Measurements from ENCODE around the gene ADD1.
"Not testable (repeated sequence)": the region's sequence is repeated elsewhere in the genome, so short reads cannot be mapped to it uniquely, and the experiment has no call there.

ADD1 gene

DNA sequence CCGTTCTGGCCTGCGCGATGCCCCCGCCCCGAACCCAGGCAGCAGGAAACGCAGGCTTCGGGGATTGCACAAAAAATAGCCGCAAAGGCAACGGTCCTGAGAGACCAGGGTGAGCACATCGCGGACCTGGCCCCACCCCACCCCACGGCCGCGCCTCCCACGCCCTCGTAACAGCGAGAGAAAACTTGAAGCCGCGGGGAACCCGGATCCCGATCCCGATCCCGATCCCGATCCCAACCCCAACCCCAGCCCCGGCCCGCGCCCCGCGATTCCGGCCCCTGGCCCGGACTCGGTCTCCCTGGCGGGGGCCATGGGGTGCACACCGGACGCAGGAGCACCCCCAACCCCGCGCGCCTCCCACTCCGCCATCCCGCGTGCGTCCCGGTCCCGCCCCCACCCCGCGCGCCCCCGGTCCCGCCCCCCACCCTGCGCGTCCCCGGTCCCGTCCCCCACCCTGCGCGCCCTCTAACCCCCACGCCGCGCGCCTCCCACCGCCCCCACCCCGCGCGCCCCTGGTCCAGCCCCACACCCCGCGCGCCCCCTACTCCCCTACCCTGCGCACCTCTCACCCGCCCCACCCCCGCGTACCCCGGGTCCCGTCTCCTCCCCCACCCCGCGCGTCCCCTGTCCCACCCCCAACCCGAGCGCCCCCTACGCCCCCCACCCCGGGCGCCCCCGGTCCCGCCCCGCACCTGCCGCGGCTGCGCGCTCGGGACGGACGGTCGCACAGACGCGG is 90.6 kb downstream of the ADD1 start:
- no peak for DNase-seq (ENCODE audit: low read depth)

GRCh38 chr4:2934813-2935761 is 91.4 kb downstream of the ADD1 start:
- DNase-seq (ENCODE audit: low read depth): peak; percentile 95

DNA sequence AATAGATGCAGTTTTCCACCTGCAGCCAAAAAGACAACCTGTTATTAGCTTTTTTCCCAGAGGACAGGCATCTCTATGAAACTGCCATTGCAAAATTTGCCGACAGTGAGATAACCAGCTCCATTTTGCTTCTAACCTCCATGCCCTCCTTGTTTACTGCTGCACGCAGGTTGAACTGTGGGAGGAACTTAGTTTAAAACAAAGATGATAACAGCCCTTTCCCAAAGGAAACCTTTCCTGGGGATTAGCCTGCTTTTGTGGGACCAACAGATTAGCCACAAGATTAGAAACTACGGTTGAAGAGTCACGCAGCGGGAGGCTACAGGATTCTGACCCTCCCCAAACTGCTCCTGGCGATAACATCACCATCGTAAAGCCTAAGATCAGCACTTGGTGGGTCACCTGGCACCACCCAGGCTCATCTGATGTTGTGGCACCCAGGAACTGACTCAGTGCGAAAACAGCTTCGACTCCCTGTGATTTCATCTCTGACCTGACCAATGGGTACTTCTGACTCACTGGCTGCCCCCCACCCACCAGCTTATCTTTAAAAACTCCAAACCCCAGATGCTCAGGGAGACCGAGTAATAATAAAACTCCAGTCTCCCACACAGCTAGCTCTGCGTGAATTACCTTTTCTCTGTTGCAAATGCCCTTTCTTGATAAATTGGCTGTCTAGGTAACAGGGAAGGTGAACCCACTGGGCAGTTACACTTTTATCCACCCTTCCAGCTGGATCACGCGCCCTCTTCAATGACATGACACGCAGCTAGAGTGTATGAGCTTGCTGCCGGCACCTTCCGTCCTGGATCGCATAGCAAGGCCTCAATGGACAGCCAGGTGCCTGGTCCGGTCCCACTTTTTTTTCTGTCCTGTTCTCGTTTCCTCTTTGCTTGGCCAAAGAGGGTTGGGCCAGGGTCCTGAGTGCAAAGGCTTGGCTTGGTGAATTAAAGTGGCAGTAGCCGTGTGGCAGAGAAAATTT is 92.4 kb downstream of the ADD1 start:
- DNase-seq (ENCODE audit: low read depth): peak; percentile 68

DNA sequence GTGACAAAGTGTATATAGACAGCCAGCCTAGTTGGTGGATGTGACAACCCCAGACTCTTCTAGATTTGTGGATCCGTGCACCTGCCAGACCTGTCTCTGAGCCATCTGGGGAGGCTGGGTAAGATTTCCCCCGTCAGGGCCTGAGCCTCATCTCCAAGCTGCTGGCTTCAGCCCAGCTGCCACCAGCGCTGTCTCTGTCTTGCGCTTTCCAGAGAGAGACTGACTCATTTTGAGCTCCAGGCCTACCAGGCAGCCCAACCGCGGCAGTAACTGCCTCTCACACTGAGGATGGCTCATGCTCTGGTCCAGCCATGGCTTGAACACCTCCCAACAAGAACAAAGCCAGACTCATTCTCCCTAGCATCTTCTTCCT is 93.1 kb downstream of the ADD1 start:
- no peak for DNase-seq (ENCODE audit: low read depth)

GRCh38 chr4:2937146-2937857 is 93.7 kb downstream of the ADD1 start:
- no peak for DNase-seq (ENCODE audit: low read depth)

GRCh38 chr4:2937986-2938385 is 94.3 kb downstream of the ADD1 start:
- no peak for DNase-seq (ENCODE audit: low read depth)

- not testable (repeated sequence) for DNase-seq (ENCODE audit: low read depth)
These were observed 94.8 kb downstream of the ADD1 start for GRCh38 chr4:2938411-2938810.

DNA sequence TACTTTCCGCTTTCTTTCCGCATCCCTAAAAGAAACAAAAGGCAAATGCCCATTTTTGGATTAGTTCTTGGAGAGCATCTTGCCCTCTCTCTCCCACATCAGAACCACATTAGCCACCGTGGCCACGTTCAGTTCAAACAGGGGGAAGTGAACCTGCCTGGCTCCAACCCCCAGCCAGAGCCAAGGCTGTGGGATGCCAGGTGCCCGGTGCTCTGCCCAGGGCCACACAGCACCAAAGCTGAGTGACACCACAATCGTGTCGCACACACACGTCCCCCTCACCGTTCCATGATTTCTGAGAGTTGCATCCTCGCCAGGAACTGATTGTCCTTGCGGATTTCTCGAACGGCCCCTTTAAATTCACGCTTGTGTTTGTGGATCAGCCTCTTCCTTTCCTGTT is 95.3 kb downstream of the ADD1 start:
- no peak for DNase-seq (ENCODE audit: low read depth)

GRCh38 chr4:2939383-2940243 is 96.0 kb downstream of the ADD1 start:
- DNase-seq (ENCODE audit: low read depth): no peak

GRCh38 chr4:2940267-2941137 is 96.9 kb downstream of the ADD1 start:
- no peak for DNase-seq (ENCODE audit: low read depth)

- no peak for DNase-seq (ENCODE audit: low read depth)
These were observed 97.7 kb downstream of the ADD1 start for GRCh38 chr4:2941138-2942036.

DNA sequence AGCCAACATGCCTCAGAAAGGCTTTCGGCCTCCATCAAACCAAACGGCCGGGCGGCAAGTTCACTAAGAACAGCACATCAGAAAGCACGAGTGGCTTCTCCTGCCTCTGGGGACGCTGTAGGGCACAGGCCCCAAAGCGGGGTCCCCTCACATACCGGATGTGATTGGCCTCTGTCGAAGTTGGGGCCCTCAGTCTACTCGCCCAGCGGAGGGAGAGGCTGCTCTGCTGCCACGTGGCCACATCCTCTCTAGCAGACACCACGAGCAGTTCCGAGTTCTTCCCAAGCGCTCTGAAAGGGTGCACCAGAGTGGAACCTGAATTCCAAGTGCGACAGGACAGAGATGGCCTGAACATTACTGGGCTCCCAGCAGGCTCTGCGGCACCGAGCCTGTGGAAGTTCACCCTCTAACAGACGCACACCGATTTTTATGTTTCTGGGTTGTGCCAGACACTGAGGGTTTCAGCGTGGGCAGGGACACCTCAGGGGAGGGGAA is 98.4 kb downstream of the ADD1 start:
- no peak for DNase-seq (ENCODE audit: low read depth)

- DNase-seq (ENCODE audit: low read depth): no peak
These were observed 99.1 kb downstream of the ADD1 start for GRCh38 chr4:2942532-2943363.

DNA sequence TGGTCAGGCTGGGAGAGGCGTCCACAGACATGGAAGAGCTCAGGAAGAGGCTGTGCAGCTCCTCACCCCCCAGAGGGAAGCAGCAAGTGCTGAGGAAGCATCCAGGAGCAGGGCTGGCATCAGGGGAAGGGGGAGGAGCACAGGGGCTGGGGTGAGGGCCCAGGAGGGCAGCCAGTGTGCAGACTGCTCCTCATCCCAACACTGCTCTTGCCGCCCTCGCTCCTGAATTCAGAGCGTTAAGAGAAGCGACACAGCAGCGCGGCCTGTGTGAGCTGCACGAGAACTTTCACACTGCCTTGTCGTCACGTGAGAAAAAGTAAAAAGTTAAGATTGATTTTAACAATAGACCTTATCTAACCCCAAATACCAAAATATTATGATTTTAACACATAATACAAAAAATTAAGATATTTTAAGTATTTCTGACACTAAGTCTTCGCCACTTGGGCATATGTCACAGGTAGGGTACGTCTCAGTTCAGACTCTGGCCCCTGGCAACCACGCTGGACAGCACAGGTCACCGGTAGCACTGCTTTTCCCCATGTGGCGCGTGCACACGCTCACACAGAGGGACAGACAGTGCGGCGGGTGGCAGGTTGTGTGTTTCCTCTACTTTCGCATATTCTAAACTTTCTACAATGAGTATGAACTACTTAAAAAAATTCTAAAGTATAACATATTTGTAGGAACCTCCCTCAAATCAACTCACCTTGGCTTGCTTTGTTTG is 99.9 kb downstream of the ADD1 start:
- no peak for DNase-seq (ENCODE audit: low read depth)

DNA sequence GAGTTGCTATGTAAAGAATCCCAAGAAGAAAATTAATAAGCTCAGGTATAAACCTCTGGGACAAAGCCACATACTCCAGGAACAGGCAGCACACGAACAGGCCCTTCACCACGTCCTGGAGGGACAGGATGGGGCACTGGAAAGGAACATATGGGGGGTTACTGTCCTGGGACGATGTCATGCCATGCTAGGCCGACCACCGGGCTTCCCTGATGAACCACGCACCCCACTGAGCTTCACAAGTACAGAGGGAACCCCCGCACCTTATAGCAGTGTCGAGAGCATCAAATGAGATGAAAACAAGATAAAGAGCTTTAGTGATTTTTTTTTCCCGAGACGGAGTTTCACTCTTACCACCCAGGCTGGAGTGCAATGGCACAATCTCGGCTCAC is 100.4 kb downstream of the ADD1 start:
- DNase-seq (ENCODE audit: low read depth): no peak
